GM23338 (cell line): ENCODE measurements around the gene JARID2. TPM values are rescaled to one million over a fixed set of nuclear protein-coding genes. Genes with fewer than 3 reads are reported as not detected.

ENCODE experiments used
- ATAC-seq: fragments of 200-7000 bp; cut with Tn5 transposase; 3 replicates; pipeline ENCODE4 v1.9.1; 2020
- DNase-seq: peaks from one replicate; pipeline ENCODE4 v3.0.0-alpha.2; 2015; ENCODE audit warnings: low spot score
- H2AFZ ChIP-seq: fragments of 200-600 bp; sonication (generic); 2 replicates; pipeline ENCODE4 v1.8.0; 2016; ENCODE audit warnings: antibody characterized with exemption, mild to moderate bottlenecking, moderate library complexity
- H3F3A ChIP-seq: fragments of 200-600 bp; sonication (generic); replicated peaks from 2 replicates; pipeline ENCODE4 v1.8.0; 2017; ENCODE audit warnings: antibody characterized with exemption, mixed run types, low read depth
- H3K27ac ChIP-seq: fragments of 200-600 bp; sonication (generic); 2 replicates; pipeline ENCODE4 v1.6.1; 2016; ENCODE audit warnings: low read depth
- H3K27me3 ChIP-seq: fragments of 200-600 bp; sonication (generic); 2 replicates; pipeline ENCODE4 v1.8.0; 2016; ENCODE audit warnings: mild to moderate bottlenecking, mixed run types, moderate library complexity; ENCODE audit not compliant: insufficient read depth
- H3K36me3 ChIP-seq: fragments of 200-600 bp; sonication (generic); 2 replicates; pipeline ENCODE4 v1.8.0; 2016; ENCODE audit warnings: mild to moderate bottlenecking; ENCODE audit not compliant: insufficient read depth
- H3K4me1 ChIP-seq: fragments of 200-600 bp; sonication (generic); 2 replicates; pipeline ENCODE4 v1.8.0; 2016; ENCODE audit warnings: mild to moderate bottlenecking, moderate library complexity; ENCODE audit not compliant: insufficient read depth
- H3K4me2 ChIP-seq: fragments of 200-600 bp; sonication (generic); 2 replicates; pipeline ENCODE4 v1.7.1; 2017; ENCODE audit warnings: mixed run types
- H3K4me3 ChIP-seq: fragments of 200-600 bp; sonication (generic); 2 replicates; pipeline ENCODE4 v1.6.1; 2016; ENCODE audit warnings: mixed run types
- H3K79me2 ChIP-seq: fragments of 200-600 bp; sonication (generic); replicated peaks from 2 replicates; pipeline ENCODE4 v1.8.0; 2017; ENCODE audit warnings: mild to moderate bottlenecking; ENCODE audit not compliant: insufficient read depth
- H3K9me2 ChIP-seq: fragments of 200-600 bp; sonication (generic); 2 replicates; pipeline ENCODE4 v1.8.0; 2017; ENCODE audit not compliant: insufficient read depth
- H4K20me1 ChIP-seq: fragments of 200-600 bp; sonication (generic); replicated peaks from 2 replicates; pipeline ENCODE4 v1.8.0; 2017; ENCODE audit warnings: mild to moderate bottlenecking; ENCODE audit not compliant: insufficient read depth
- H3K27ac Mint-ChIP-seq: 2 replicates; pipeline ENCODE4 v1.8.0; 2020; ENCODE audit warnings: inconsistent platforms, mild to moderate bottlenecking, moderate library complexity, mixed read lengths
- H3K27me3 Mint-ChIP-seq: 3 replicates; pipeline ENCODE4 v1.8.0; 2022; ENCODE audit warnings: low read depth, mild to moderate bottlenecking, moderate library complexity, mixed read lengths, inconsistent platforms; ENCODE audit not compliant: insufficient read depth, poor library complexity
- H3K36me3 Mint-ChIP-seq: 3 replicates; pipeline ENCODE4 v1.8.0; 2021; ENCODE audit warnings: low read depth, mild to moderate bottlenecking, inconsistent platforms, moderate library complexity, mixed read lengths
- H3K4me1 Mint-ChIP-seq: 3 replicates; pipeline ENCODE4 v1.8.0; 2020; ENCODE audit warnings: mild to moderate bottlenecking, inconsistent platforms, mixed read lengths
- H3K4me3 Mint-ChIP-seq: 3 replicates; pipeline ENCODE4 v1.8.0; 2021; ENCODE audit warnings: moderate library complexity, mild to moderate bottlenecking, inconsistent platforms, mixed read lengths
- H3K9me3 Mint-ChIP-seq: 3 replicates; pipeline ENCODE4 v1.8.0; 2020; ENCODE audit warnings: moderate library complexity, mild to moderate bottlenecking, inconsistent platforms, mixed read lengths
- EZH2 ChIP-seq: fragments of 200-600 bp; sonication (generic); IDR thresholded peaks from one replicate; pipeline ENCODE4 v1.8.0; 2017; ENCODE audit warnings: antibody characterized with exemption, mild to moderate bottlenecking, low read depth; ENCODE audit not compliant: unreplicated experiment
- EZH2phosphoT487 ChIP-seq: fragments of 200-600 bp; sonication (generic); IDR thresholded peaks from one replicate; pipeline ENCODE4 v1.8.1; 2018; ENCODE audit warnings: antibody characterized with exemption; ENCODE audit not compliant: unreplicated experiment
- JUNB ChIP-seq: IDR thresholded peaks from one replicate; pipeline ENCODE4 v1.6.1; 2016; ENCODE audit warnings: antibody characterized with exemption; ENCODE audit not compliant: unreplicated experiment
- NANOG ChIP-seq: IDR thresholded peaks from 2 replicates; pipeline ENCODE4 v1.6.1; 2016; ENCODE audit warnings: antibody characterized with exemption, borderline replicate concordance
- POLR2AphosphoS5 ChIP-seq: IDR thresholded peaks from 2 replicates; pipeline ENCODE4 v1.6.1; 2016; ENCODE audit warnings: antibody characterized with exemption, low read depth
- REST ChIP-seq: IDR thresholded peaks from one replicate; pipeline ENCODE4 v1.6.1; 2018; ENCODE audit warnings: antibody characterized with exemption; ENCODE audit not compliant: unreplicated experiment
- ZNF114 ChIP-seq: fragments of 250-450 bp; sonication (Bioruptor Pico); IDR thresholded peaks from 2 replicates; pipeline ENCODE4 v1.5.0; 2020; ENCODE audit warnings: mild to moderate bottlenecking, moderate library complexity
- ZNF331 ChIP-seq: fragments of 250-450 bp; sonication (Bioruptor Pico); IDR thresholded peaks from 2 replicates; pipeline ENCODE4 v1.5.0; 2020; ENCODE audit warnings: low read depth, mild to moderate bottlenecking, moderate library complexity
- ZNF462 ChIP-seq: fragments of 250-450 bp; sonication (Bioruptor Pico); IDR thresholded peaks from 2 replicates; pipeline ENCODE4 v1.5.0; 2020; ENCODE audit warnings: mild to moderate bottlenecking, moderate library complexity
- polyA plus RNA-seq: library from polyadenylated mRNA; unstranded; fragments of >200 nt; fragmentation: Nextera tagmentation; extraction: Ambion mirVana; gene quantifications from 2 replicates; pipeline ENCODE4 v1.2.1, GENCODE V29; 2016
- total RNA-seq: library from RNA; depleted of rRNA; stranded (reverse); fragments of >200 nt; shearing (Covaris generic); gene quantifications from 2 replicates; pipeline ENCODE4 v1.2.3, GENCODE V29; 2014
- TF ChIP-seq, protein P1 (sequence below), 2 experiments: fragments of 200-600 bp in 1 of 2; sonication (generic) in 1 of 2; conservative IDR thresholded peaks; 2 replicates each; pipeline versions ENCODE4 v1.5.1 to v1.6.1; 2016 to 2017; ENCODE audit warnings: antibody characterized with exemption in 2 of 2, low read depth in 2 of 2, mild to moderate bottlenecking in 2 of 2, moderate library complexity in 1 of 2

The JARID2 gene
- total and polyA plus RNA-seq, 2 experiments from 2014 or later, result 92.8 to 196 TPM

DNA sequence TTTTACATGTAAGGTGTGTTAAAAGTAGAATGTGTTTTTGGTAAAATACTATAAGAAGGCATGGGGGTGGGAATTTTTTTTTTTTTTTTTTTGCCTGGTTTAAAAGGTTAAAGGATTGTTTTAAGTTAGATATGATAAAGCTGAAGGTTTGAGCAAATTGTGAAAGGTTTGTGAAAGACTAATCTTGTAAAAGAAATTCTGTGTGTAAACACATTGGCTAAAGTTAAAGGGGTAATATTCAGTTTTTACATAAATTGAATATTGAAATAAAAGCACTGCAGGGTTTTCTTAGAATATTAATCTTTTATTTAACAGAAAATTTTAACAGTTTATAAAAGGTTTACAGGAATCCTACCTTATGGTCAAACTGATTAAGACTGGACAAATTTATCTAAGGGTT lies 311.3 kb downstream of the JARID2 start:
- Mint-ChIP-seq H3K9me3 (no peaks in the 10 kb centered on the region; the same call in 2 of the 3 replicates), H3K36me3 (no peaks in the 10 kb centered on the region), H3K4me3 (no peak overlapping the region), H3K27me3 (peaks cover 2% of the 10 kb centered on the region), H3K27ac (no peak overlapping the region), H3K4me1 (peaks cover 30% of the 10 kb centered on the region)
- no peaks in the 10 kb centered on the region for H3K36me3 ChIP-seq
- no peak for TF ChIP-seq JUNB
- TF ChIP-seq EZH2, result no peak
- no peak for TF ChIP-seq POLR2AphosphoS5
- no peak for TF ChIP-seq NANOG
- TF ChIP-seq EZH2phosphoT487, result no peak
- H4K20me1 ChIP-seq, result no peaks in the 10 kb centered on the region
- H3K79me2 ChIP-seq, result no peaks in the 10 kb centered on the region
- DNase-seq (no peak), ATAC-seq (no peak)
- no peak overlapping the region for H3K27ac ChIP-seq
- H3K4me1 ChIP-seq, result peaks cover 35% of the 10 kb centered on the region
- H3F3A ChIP-seq, result no peaks in the 10 kb centered on the region
- no peak overlapping the region for H3K4me3 ChIP-seq
- H3K27me3 ChIP-seq, result no peaks in the 10 kb centered on the region
- no peak overlapping the region for H3K4me2 ChIP-seq
- peaks cover 3% of the 10 kb centered on the region; the same call in 1 of the 2 replicates for H3K9me2 ChIP-seq
- no peak overlapping the region for H2AFZ ChIP-seq

GRCh38 chr6:15560713-15561112 lies 314.8 kb downstream of the JARID2 start:
- Mint-ChIP-seq H3K27me3 (no peaks in the 10 kb centered on the region), H3K4me3 (no peak overlapping the region), H3K4me1 (peaks cover 5% of the 10 kb centered on the region), H3K36me3 (no peaks in the 10 kb centered on the region), H3K9me3 (no peaks in the 10 kb centered on the region), H3K27ac (no peak overlapping the region)
- Histone ChIP-seq H3K4me3 (no peak overlapping the region), H3K9me2 (no peaks in the 10 kb centered on the region), H2AFZ (no peak overlapping the region), H3K79me2 (no peaks in the 10 kb centered on the region), H3K36me3 (no peaks in the 10 kb centered on the region), H3K27me3 (no peaks in the 10 kb centered on the region), H3K4me2 (no peak overlapping the region), H3F3A (no peaks in the 10 kb centered on the region), H3K4me1 (peaks cover 6% of the 10 kb centered on the region; the same call in 1 of the 2 replicates), H3K27ac (no peak overlapping the region), H4K20me1 (no peaks in the 10 kb centered on the region)
- no peak for ATAC-seq
- no peak for DNase-seq
- TF ChIP-seq ZNF114 (CRISPR knock-in tag) (no peak), NANOG (no peak), POLR2AphosphoS5 (no peak), ZNF462 (no peak), REST (no peak), JUNB (no peak), ZNF331 (CRISPR knock-in tag) (no peak)
- TF ChIP-seq, protein P1, sequence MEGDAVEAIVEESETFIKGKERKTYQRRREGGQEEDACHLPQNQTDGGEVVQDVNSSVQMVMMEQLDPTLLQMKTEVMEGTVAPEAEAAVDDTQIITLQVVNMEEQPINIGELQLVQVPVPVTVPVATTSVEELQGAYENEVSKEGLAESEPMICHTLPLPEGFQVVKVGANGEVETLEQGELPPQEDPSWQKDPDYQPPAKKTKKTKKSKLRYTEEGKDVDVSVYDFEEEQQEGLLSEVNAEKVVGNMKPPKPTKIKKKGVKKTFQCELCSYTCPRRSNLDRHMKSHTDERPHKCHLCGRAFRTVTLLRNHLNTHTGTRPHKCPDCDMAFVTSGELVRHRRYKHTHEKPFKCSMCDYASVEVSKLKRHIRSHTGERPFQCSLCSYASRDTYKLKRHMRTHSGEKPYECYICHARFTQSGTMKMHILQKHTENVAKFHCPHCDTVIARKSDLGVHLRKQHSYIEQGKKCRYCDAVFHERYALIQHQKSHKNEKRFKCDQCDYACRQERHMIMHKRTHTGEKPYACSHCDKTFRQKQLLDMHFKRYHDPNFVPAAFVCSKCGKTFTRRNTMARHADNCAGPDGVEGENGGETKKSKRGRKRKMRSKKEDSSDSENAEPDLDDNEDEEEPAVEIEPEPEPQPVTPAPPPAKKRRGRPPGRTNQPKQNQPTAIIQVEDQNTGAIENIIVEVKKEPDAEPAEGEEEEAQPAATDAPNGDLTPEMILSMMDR (conservative IDR thresholded peaks at IDR 0.05; ENCODE audit: low read depth in 2 of 2), result no peak
